H1 (cell line): Measurements from ENCODE around the gene CMBL. TPM values are rescaled to one million over a fixed set of nuclear protein-coding genes. Genes with fewer than 3 reads are reported as not detected.

Experiments
- CTCF ChIA-PET: fragments of 300-600 bp; sonication (Branson Sonifier 250); formaldehyde crosslinking; loops from one replicate; lab custom pipeline; 2021; ENCODE audit not compliant: partially characterized antibody; lab: Charles Lee
- POLR2A ChIA-PET: fragments of 300-600 bp; sonication (Branson Sonifier 250); formaldehyde crosslinking; loops from one replicate; lab custom pipeline; 2021; ENCODE audit warnings: inconsistent platforms; ENCODE audit not compliant: partially characterized antibody; lab: Charles Lee
- DNase-seq, 2 experiments: peaks; one replicate each; pipeline versions ENCODE4 v3.0.0 to v3.0.0-alpha.2; 2010 to 2022; ENCODE audit warnings: low spot score in 2 of 2, low read depth in 1 of 2, mixed read lengths in 1 of 2
- FAIRE-seq: peaks from 2 replicates; lab custom pipeline; 2011; peaks lifted over from hg19 to GRCh38; lab: Jason Lieb, UNC
- H2AFZ ChIP-seq: 2 replicates; pipeline ENCODE4 v1.8.1; 2012; ENCODE audit warnings: low read length, inconsistent platforms
- H2AK5ac ChIP-seq: 2 replicates; pipeline ENCODE4 v1.6.1; 2013; ENCODE audit warnings: low read depth, low read length
- H2BK120ac ChIP-seq: replicated peaks from 2 replicates; pipeline ENCODE3; 2013; ENCODE audit warnings: low read depth, low read length, inconsistent platforms
- H2BK12ac ChIP-seq: 2 replicates; pipeline ENCODE4 v1.6.1; 2013; ENCODE audit warnings: low read depth, low read length
- H2BK15ac ChIP-seq: 2 replicates; pipeline ENCODE4 v1.6.1; 2013; ENCODE audit warnings: low read length
- H2BK20ac ChIP-seq: 2 replicates; pipeline ENCODE4 v1.6.1; 2013; ENCODE audit warnings: low read length
- H2BK5ac ChIP-seq: 2 replicates; pipeline ENCODE4 v1.6.1; 2013; ENCODE audit warnings: low read depth, low read length
- H3K14ac ChIP-seq: 2 replicates; pipeline ENCODE4 v1.6.1; 2013; ENCODE audit warnings: inconsistent platforms; ENCODE audit not compliant: insufficient read length
- H3K18ac ChIP-seq: 2 replicates; pipeline ENCODE4 v1.6.1; 2013; ENCODE audit warnings: low read length; ENCODE audit errors: extremely low read depth
- H3K23ac ChIP-seq: 2 replicates; pipeline ENCODE4 v1.6.1; 2013; ENCODE audit warnings: inconsistent platforms; ENCODE audit not compliant: insufficient read length
- H3K23me2 ChIP-seq: 2 replicates; pipeline ENCODE4 v1.6.1; 2013; ENCODE audit warnings: low read depth, low read length
- H3K27ac ChIP-seq: 2 replicates; pipeline ENCODE4 v1.6.1; 2011; ENCODE audit warnings: low read depth, low read length, inconsistent platforms
- H3K27me3 ChIP-seq, 4 experiments: replicated peaks in 1 of 4; 1 replicate in 1 of 4; 2 replicates in 3 of 4; pipeline versions ENCODE4 v1.6.1 to v1.8.1; 2011 to 2013; ENCODE audit warnings: low read length in 3 of 4, mild to moderate bottlenecking in 3 of 4, inconsistent platforms in 2 of 4, mixed read lengths in 2 of 4, moderate library complexity in 1 of 4; ENCODE audit not compliant: control insufficient read depth in 3 of 4, insufficient read depth in 3 of 4; ENCODE audit errors: extremely low read depth in 1 of 4
- H3K36me3 ChIP-seq, 4 experiments: 2 replicates each; pipeline versions ENCODE4 v1.6.1 to v1.8.1; 2011 to 2013; ENCODE audit warnings: mild to moderate bottlenecking in 4 of 4, low read length in 3 of 4, moderate library complexity in 2 of 4, control low read depth in 1 of 4, inconsistent platforms in 1 of 4; ENCODE audit not compliant: insufficient read depth in 4 of 4, control insufficient read depth in 2 of 4
- H3K4ac ChIP-seq: replicated peaks from 2 replicates; pipeline ENCODE3; 2013; ENCODE audit warnings: low read length, low read depth, mixed read lengths, inconsistent platforms; ENCODE audit not compliant: insufficient read length
- H3K4me1 ChIP-seq, 4 experiments: replicated peaks in 1 of 4; 1 replicate in 1 of 4; 2 replicates in 3 of 4; pipeline versions ENCODE4 v1.6.1 to v1.8.1; 2011 to 2013; ENCODE audit warnings: low read length in 3 of 4, inconsistent platforms in 2 of 4, mixed read lengths in 1 of 4; ENCODE audit not compliant: insufficient read depth in 4 of 4, control insufficient read depth in 3 of 4
- H3K4me2 ChIP-seq, 2 experiments: 2 replicates each; pipeline versions ENCODE4 v1.6.1 to v1.8.1; 2011 to 2013; ENCODE audit warnings: low read depth in 2 of 2, low read length in 2 of 2, control low read depth in 1 of 2, inconsistent platforms in 1 of 2, mild to moderate bottlenecking in 1 of 2; ENCODE audit not compliant: insufficient read depth in 1 of 2
- H3K4me3 ChIP-seq, 4 experiments: fragments of 200-600, 300-600 bp in 1 of 4; sonication (generic), shearing (Covaris generic), sonication (Bioruptor Twin) in 1 of 4; 2 replicates each; pipeline versions ENCODE4 v1.5.1 to v1.8.1; 2011 to 2016; ENCODE audit warnings: low read length in 4 of 4, low read depth in 3 of 4, control low read depth in 2 of 4, inconsistent platforms in 2 of 4, mild to moderate bottlenecking in 2 of 4, mixed read lengths in 1 of 4, moderate library complexity in 1 of 4; ENCODE audit not compliant: insufficient read depth in 2 of 4; ENCODE audit errors: extremely low read depth in 1 of 4
- H3K56ac ChIP-seq: replicated peaks from 2 replicates; pipeline ENCODE3; 2013; ENCODE audit warnings: low read depth, mild to moderate bottlenecking, mixed read lengths, low read length, inconsistent platforms; ENCODE audit not compliant: insufficient read length
- H3K79me1 ChIP-seq: 2 replicates; pipeline ENCODE4 v1.6.1; 2013; ENCODE audit warnings: low read depth, low read length, control low read depth
- H3K79me2 ChIP-seq, 2 experiments: 2 replicates each; pipeline versions ENCODE4 v1.6.1 to v1.8.1; 2012 to 2013; ENCODE audit warnings: low read length in 2 of 2, mild to moderate bottlenecking in 2 of 2, inconsistent platforms in 1 of 2; ENCODE audit not compliant: insufficient read depth in 2 of 2, control insufficient read depth in 1 of 2
- H3K9ac ChIP-seq, 4 experiments: replicated peaks in 1 of 4; 1 replicate in 1 of 4; 2 replicates in 3 of 4; pipeline versions ENCODE4 v1.6.1 to v1.8.1; 2011 to 2013; ENCODE audit warnings: low read depth in 3 of 4, low read length in 3 of 4, control low read depth in 2 of 4, mild to moderate bottlenecking in 2 of 4, moderate library complexity in 2 of 4, inconsistent platforms in 1 of 4; ENCODE audit errors: extremely low read depth in 1 of 4
- H3K9me3 ChIP-seq, 2 experiments: 2 replicates each; pipeline versions ENCODE4 v1.6.1 to v1.8.1; 2012 to 2013; ENCODE audit warnings: mild to moderate bottlenecking in 2 of 2, moderate library complexity in 2 of 2, control low read depth in 1 of 2, inconsistent platforms in 1 of 2, low read depth in 1 of 2, low read length in 1 of 2, mixed read lengths in 1 of 2; ENCODE audit not compliant: insufficient read depth in 2 of 2
- H4K20me1 ChIP-seq, 2 experiments: replicated peaks in 1 of 2; 2 replicates each; pipeline versions ENCODE3 to v1.8.1; 2011 to 2013; ENCODE audit warnings: inconsistent platforms in 2 of 2, low read length in 2 of 2, mild to moderate bottlenecking in 1 of 2; ENCODE audit not compliant: insufficient read depth in 2 of 2, control insufficient read depth in 1 of 2
- H4K5ac ChIP-seq: 2 replicates; pipeline ENCODE4 v1.6.1; 2013; ENCODE audit warnings: low read length, low read depth, mixed read lengths, inconsistent platforms; ENCODE audit not compliant: insufficient read length
- H4K8ac ChIP-seq: 2 replicates; pipeline ENCODE4 v1.8.0; 2013; ENCODE audit warnings: mild to moderate bottlenecking, moderate library complexity, low read length, inconsistent platforms; ENCODE audit not compliant: insufficient read depth; ENCODE audit errors: extremely low read depth
- H4K91ac ChIP-seq: replicated peaks from 2 replicates; pipeline ENCODE3; 2013; ENCODE audit warnings: low read length, mixed read lengths, inconsistent platforms; ENCODE audit not compliant: insufficient read length
- CBX8 ChIP-seq: fragments of 300-800, 300-1000 bp; sonication (generic); IDR thresholded peaks from 2 replicates; pipeline ENCODE4 v1.7.1; 2016; ENCODE audit warnings: low read depth, low read length, borderline replicate concordance
- EZH2 ChIP-seq: fragments of 200-600 bp; sonication (generic); IDR thresholded peaks from 2 replicates; pipeline ENCODE4 v1.7.1; 2012; ENCODE audit warnings: low read depth, mild to moderate bottlenecking, moderate library complexity, low read length, inconsistent platforms; ENCODE audit not compliant: severe bottlenecking
- JUND ChIP-seq: IDR thresholded peaks from 2 replicates; pipeline ENCODE4 v1.6.1; 2011; ENCODE audit warnings: mild to moderate bottlenecking, improper control_type of control experiment, low read length
- MAFK ChIP-seq: IDR thresholded peaks from 2 replicates; pipeline ENCODE4 v1.6.1; 2012; ENCODE audit warnings: low read depth, mild to moderate bottlenecking, improper control_type of control experiment, low read length
- POLR2AphosphoS5 ChIP-seq: IDR thresholded peaks from 2 replicates; pipeline ENCODE4 v1.6.1; 2011; ENCODE audit warnings: low read depth, low read length
- RFX5 ChIP-seq: IDR thresholded peaks from 2 replicates; pipeline ENCODE4 v1.6.1; 2011; ENCODE audit warnings: low read depth, low read length, improper control_type of control experiment, borderline replicate concordance
- SRF ChIP-seq: IDR thresholded peaks from 2 replicates; pipeline ENCODE4 v1.6.1; 2011; ENCODE audit warnings: mild to moderate bottlenecking, low read depth, low read length, moderate library complexity
- WGBS, 2 experiments: shearing (Covaris generic) in 1 of 2; methylation state at CpG; one replicate each; pipeline versions ENCODE4 v1.1.6 to v1.1.7; 2013 to 2015; ENCODE audit warnings: low lambda C conversion rate in 2 of 2, mixed read lengths in 2 of 2, inconsistent platforms in 1 of 2, low coverage in 1 of 2, missing lambda C conversion rate in 1 of 2; ENCODE audit not compliant: insufficient replicate concordance in 2 of 2, insufficient coverage in 1 of 2, insufficient read length in 1 of 2; ENCODE audit errors: extremely low coverage in 1 of 2, missing lambda C conversion rate in 1 of 2; 5-methylcytosine and 5-hydroxymethylcytosine counted together
- polyA plus RNA-seq, 7 experiments: library from polyadenylated mRNA; depleted of rRNA in 3 of 7; stranded (reverse) in 5 of 7; unstranded in 2 of 7; fragments of >200 nt in 5 of 7; fragments of 200-250 nt in 2 of 7; gene quantifications; 1 replicate in 5 of 7; 2 replicates in 1 of 7; 4 replicates in 1 of 7; pipeline versions ENCODE4 v1.2.1 to v1.2.3, GENCODE V29; 2011 to 2013; ENCODE audit warnings: missing spikeins in 2 of 7, mixed read lengths in 2 of 7
- total RNA-seq: library from RNA; stranded (reverse); fragmentation: NEBNext Ultra II Directional; extraction: Animal tissue kit (Norgen Biotek cat#: 25700); gene quantifications from 2 replicates; pipeline ENCODE4 v1.2.1, GENCODE V29; 2021
- TF ChIP-seq, protein P1 (sequence below): IDR thresholded peaks from 2 replicates; pipeline ENCODE4 v1.6.1; 2012; ENCODE audit warnings: inconsistent platforms
- TF ChIP-seq, protein P2 (sequence below), 3 experiments: IDR thresholded peaks; 1 replicate in 2 of 3; 2 replicates in 1 of 3; pipeline versions ENCODE4 v1.5.1 to v1.6.1; 2011; ENCODE audit warnings: low read length in 3 of 3, mild to moderate bottlenecking in 3 of 3, inconsistent platforms in 2 of 3, low read depth in 1 of 3, moderate library complexity in 1 of 3; ENCODE audit not compliant: insufficient read depth in 1 of 3; ENCODE audit errors: control extremely low read depth in 1 of 3
- TF ChIP-seq, protein P3 (sequence below): IDR thresholded peaks from 2 replicates; pipeline ENCODE4 v1.6.1; 2011; ENCODE audit warnings: low read depth, mild to moderate bottlenecking, low read length; ENCODE audit not compliant: insufficient read depth

The CMBL gene
- total and polyA plus RNA-seq, 2 of the 8 experiments (the other 6 are each of a cell fraction or from before 2014, with no cell fraction given): 27.9 to 32.1 TPM

DNA sequence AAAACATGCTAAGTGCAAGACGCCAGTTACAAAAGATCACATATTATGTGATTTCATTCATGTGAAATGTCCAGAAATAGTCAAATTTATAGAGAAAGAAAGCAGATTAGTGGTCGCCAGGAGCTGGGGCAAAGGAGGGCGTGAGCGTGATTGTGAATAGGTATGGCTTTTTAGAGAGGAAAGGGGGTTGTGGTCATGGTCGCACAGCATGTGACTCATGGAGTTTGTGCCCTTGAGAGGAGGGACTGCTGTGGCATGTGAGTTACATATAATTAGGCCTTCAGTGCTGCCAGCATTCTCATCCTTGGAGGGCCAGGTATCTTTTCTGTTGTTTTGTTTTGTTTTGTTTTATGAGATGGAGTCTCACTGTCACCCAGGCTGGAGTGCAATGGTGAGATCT is 24.6 kb upstream of the CMBL start:
- Histone ChIP-seq H3K27ac (no peak overlapping the region), H4K20me1 (no peaks in the 10 kb centered on the region), H3K18ac (no peak overlapping the region), H4K8ac (no peak overlapping the region), H3K27me3 (peaks cover 16 to 46% (median 41%) of the 10 kb centered on the region in 4 experiments), H4K5ac (no peak overlapping the region), H3K4ac (no peak overlapping the region), H2BK15ac (no peak overlapping the region), H3K23me2 (peaks cover 5% of the 10 kb centered on the region; the same call in 1 of the 2 replicates), H3K36me3 (no peaks in the 10 kb centered on the region), H3K4me1 (peaks cover 0 to 1% (median 0%) of the 10 kb centered on the region in 4 experiments; a peak in 2 of 7 replicates), H3K4me2 (peak overlapping the region in 1 of 2 experiments; percentile 92; a peak in 1 of 4 replicates), H2AFZ (no peak overlapping the region), H4K91ac (no peak overlapping the region), H2BK20ac (no peak overlapping the region), H3K9ac (no peak overlapping the region), H2BK5ac (no peak overlapping the region), H3K79me2 (no peaks in the 10 kb centered on the region), H3K79me1 (no peaks in the 10 kb centered on the region), H3K56ac (no peak overlapping the region), H2BK120ac (no peak overlapping the region), H2AK5ac (no peak overlapping the region), H2BK12ac (no peak overlapping the region), H3K14ac (no peak overlapping the region), H3K9me3 (no peaks in the 10 kb centered on the region), H3K23ac (no peak overlapping the region), H3K4me3 (no peak overlapping the region)
- ChIA-PET CTCF (interaction anchor here (0.6 to 1.5 kb wide), 5 partner anchors 13 to 103 kb away, joined by 3 read pairs; no protein-coding TSS in a partner anchor), POLR2A (no interaction called here)
- DNase-seq (no peak), FAIRE-seq (no peak)
- 85% methylated on average over 5 of the region's 5 CpGs; no CpG with 5 or more reads in 1 of the 2 experiments for WGBS, 2 experiments
- TF ChIP-seq RFX5 (no peak), POLR2AphosphoS5 (no peak), MAFK (no peak), JUND (no peak), SRF (no peak), CBX8 (no peak), EZH2 (no peak)
- TF ChIP-seq, protein P1, sequence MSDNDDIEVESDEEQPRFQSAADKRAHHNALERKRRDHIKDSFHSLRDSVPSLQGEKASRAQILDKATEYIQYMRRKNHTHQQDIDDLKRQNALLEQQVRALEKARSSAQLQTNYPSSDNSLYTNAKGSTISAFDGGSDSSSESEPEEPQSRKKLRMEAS: no peak
- TF ChIP-seq, protein P2, sequence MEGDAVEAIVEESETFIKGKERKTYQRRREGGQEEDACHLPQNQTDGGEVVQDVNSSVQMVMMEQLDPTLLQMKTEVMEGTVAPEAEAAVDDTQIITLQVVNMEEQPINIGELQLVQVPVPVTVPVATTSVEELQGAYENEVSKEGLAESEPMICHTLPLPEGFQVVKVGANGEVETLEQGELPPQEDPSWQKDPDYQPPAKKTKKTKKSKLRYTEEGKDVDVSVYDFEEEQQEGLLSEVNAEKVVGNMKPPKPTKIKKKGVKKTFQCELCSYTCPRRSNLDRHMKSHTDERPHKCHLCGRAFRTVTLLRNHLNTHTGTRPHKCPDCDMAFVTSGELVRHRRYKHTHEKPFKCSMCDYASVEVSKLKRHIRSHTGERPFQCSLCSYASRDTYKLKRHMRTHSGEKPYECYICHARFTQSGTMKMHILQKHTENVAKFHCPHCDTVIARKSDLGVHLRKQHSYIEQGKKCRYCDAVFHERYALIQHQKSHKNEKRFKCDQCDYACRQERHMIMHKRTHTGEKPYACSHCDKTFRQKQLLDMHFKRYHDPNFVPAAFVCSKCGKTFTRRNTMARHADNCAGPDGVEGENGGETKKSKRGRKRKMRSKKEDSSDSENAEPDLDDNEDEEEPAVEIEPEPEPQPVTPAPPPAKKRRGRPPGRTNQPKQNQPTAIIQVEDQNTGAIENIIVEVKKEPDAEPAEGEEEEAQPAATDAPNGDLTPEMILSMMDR (IDR thresholded peaks at IDR 0.05; ENCODE audit: control extremely low read depth in 1 of 3, insufficient read depth in 1 of 3, low read depth in 1 of 3, low read length in 3 of 3): no peak
- TF ChIP-seq, protein P3, sequence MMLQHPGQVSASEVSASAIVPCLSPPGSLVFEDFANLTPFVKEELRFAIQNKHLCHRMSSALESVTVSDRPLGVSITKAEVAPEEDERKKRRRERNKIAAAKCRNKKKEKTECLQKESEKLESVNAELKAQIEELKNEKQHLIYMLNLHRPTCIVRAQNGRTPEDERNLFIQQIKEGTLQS: no peak
